GM19395 (cell line): Measurements from ENCODE around the gene GSTP1.

Source experiments
- ATAC-seq: cut with Tn5 transposase; IDR thresholded peaks from one replicate; pipeline ENCODE4 v1.9.1; 2021; ENCODE audit warnings: mild to moderate bottlenecking, moderate library complexity; ENCODE audit not compliant: unreplicated experiment

GSTP1 gene

GRCh38 chr11:67628710-67629385 lies 45.2 kb downstream of the GSTP1 start:
- no peak for ATAC-seq

GRCh38 chr11:67629386-67630227 lies 46.0 kb downstream of the GSTP1 start, which contains the start of gene NUDT8:
NUDT8 (minus strand) TSS chr11:67629937; CDS start chr11:67629911, 26 bp downstream.
- peak; percentile 59 for ATAC-seq

- peak; percentile 65 for ATAC-seq
Observed at GRCh38 chr11:67630228-67630942, 46.8 kb downstream of the GSTP1 start.

- ATAC-seq, result no peak
Observed at GRCh38 chr11:67630943-67631331, 47.3 kb downstream of the GSTP1 start.

- ATAC-seq, result no peak
Observed at GRCh38 chr11:67631411-67631810, 47.8 kb downstream of the GSTP1 start.

GRCh38 chr11:67631853-67632174 lies 48.2 kb downstream of the GSTP1 start:
- ATAC-seq, result no peak

- ATAC-seq, result no peak
Observed at GRCh38 chr11:67632175-67632981, 48.8 kb downstream of the GSTP1 start.

- ATAC-seq, result no peak
Observed at GRCh38 chr11:67632982-67633755, 49.6 kb downstream of the GSTP1 start.

GRCh38 chr11:67633758-67634365 lies 50.2 kb downstream of the GSTP1 start:
- no peak for ATAC-seq

- ATAC-seq, result no peak
Observed at GRCh38 chr11:67634366-67635230, 51.0 kb downstream of the GSTP1 start.

- ATAC-seq, result no peak
Observed at GRCh38 chr11:67635231-67635521, 51.6 kb downstream of the GSTP1 start.
